NCI-H446 treated with DMSO at 0.1 percent for 48 hours (cell line): Measurements from ENCODE around the gene RALB.
"Not testable (repeated sequence)": the region's sequence is repeated elsewhere in the genome, so short reads cannot be mapped to it uniquely, and the experiment has no call there.

ENCODE experiments used
- DNase-seq: peaks from one replicate; lab custom pipeline; 2025; lab: John Stamatoyannopoulos, UW

Gene RALB

DNA sequence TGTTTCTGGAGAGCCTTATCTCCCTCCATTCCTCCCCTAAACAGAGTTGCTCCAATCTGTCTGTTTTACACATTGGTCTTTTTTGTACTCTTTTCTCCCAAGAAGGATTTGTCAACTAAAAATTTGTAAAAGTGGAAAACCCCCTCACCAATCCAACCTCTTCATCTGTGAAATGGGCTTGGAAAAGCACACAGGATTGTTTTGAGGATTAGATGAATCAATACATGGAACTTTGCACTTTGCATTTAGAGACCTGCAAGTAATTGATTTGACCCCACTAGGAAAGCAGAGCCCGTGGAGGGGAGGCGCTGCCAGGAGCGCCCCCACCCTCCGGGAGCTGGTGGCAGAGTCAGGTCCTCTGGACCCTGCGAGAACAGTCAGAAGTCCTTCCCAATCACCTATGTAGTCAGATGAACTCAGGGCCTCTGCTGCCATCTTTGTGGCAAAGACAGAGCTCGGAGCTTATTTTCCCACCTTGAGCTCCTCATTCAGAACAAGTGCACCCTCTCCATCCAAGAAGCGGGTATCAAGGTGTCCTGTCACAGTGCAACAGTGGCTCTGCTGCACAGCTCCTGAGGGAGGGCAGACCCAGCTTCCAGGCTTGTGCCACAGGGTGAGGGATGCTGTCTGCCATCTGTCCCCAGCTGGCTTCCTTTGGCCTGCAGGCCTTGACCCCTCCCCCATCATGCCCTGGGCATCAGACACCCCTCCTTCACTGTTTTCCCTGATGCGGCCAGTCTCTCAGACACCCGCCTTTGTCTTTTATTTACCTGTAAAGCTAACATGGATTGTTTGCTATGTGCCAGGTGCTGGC lies 27.7 kb upstream of the RALB start:
- no peak for DNase-seq

DNA sequence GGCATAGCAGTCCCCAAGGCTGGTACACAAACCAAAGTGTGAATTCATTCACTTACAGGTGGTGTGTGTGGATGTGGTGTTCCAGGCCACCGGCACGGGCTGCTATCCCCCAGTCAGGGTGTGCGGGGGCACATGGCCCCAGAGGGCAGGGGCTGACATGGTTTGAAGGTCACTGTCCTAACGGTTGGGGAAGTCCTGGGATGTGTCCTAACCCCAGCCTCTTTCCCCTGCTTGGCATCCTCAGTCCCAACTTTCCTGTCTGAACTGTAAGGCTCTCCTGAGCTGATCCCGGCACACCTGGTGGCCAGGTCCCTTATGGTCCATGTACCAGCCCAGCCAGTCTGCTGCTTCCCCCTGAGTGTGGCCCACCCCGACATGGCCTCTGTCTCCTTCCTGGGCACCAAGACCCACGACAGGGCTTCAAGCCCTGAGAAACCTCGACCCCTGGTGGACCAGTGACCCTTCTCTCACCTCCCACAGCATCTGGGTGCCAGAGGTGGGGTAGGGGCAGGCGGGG lies 27.0 kb upstream of the RALB start:
- DNase-seq: no peak

DNA sequence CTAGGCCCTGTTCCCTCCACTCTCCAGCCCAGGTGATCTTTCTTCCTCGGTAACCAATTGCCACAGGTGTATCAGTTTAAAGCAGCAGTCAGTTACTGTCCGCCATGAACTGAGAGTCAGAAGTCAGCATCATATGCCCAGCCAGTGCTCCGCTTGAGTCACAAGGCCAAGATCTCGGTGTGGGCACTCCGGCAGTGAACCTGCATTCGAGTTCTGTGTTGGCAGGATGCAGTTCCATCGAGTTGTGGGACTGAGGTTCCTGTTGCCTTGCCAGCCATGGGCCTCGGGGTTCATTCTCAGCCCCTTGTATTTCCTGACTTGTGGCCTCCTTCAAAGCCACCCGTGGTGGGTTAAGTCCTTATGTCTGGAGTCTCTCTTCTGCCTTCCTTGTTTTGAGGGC lies 26.3 kb upstream of the RALB start:
- no peak for DNase-seq

DNA sequence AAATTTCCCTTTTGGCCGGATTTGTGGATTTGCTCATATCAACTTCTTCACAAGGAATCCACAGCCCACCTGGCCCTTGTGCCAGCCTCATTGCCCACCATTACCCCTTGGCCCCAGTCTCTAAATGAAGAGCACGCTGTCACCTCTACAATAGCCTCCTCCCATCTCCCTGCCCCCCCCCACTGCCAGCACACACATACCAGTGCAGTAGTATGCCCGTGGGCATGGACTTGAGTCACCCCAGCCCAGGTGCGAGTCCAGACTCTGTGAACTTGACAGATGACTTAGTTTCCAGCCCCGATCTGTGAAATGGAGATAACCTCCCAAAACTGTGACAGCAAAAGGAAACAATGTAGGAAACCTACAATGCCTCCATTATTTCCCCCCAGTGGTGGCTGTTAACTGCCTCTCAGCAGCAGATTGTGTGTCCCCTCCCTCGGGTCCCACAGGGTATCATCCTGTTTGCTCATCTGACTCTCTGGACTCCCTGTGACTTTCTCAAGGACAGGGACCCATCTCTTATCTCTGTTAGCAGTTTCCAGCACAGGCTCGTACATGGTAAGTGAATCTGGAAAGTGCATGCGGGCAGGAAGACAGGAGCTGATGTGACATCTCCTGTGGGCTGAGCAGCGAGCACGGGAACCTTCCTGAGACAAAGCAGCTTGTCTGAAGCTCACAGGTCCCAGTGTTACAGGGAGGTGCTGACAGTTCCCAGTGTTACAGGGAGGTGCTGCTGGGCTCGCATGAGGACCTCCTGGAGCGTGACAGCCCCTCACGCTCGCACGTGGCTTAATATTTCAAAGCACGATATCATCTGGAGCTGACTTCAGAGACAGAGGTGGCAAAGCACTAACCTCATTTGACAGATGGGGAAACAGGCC lies 25.3 kb upstream of the RALB start:
- no peak for DNase-seq

DNA sequence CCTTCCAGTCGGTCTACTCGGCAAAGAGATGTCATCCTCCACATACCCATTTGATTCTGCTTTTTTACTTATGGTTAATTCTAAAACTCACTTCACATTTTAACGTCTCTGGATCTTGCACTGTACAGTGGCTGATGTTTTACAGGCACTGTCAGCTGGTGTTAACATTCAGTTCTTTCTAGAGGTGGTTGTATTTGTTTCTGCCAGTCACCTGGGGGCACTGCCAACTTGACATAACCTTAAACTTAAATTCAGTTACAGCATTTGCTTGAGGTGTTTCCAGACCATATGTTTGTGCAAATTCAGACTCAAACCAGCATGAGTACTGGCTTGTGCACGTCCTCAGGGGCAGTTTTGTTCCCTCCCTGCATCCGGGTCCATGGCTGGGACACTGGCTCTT lies 24.1 kb upstream of the RALB start:
- DNase-seq: no peak

DNA sequence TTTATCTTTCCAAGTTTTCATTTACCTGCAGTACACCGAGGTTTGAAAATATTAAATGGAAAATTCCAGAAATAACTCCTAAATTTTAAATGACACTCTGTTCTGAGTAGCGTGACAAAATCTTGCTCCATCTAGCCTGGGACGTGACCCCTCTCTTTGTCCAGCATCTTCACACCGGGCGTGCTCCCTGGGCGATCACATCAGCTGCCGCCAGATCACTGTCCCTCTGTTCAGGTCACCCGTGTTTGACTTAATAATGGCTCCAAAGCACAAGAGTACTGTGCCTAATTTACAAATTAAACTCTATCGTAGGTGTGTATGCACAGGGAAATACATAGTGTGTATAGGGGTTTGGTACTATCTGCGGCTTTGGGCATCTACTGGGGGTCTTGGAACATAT lies 23.3 kb upstream of the RALB start:
- DNase-seq: no peak

DNA sequence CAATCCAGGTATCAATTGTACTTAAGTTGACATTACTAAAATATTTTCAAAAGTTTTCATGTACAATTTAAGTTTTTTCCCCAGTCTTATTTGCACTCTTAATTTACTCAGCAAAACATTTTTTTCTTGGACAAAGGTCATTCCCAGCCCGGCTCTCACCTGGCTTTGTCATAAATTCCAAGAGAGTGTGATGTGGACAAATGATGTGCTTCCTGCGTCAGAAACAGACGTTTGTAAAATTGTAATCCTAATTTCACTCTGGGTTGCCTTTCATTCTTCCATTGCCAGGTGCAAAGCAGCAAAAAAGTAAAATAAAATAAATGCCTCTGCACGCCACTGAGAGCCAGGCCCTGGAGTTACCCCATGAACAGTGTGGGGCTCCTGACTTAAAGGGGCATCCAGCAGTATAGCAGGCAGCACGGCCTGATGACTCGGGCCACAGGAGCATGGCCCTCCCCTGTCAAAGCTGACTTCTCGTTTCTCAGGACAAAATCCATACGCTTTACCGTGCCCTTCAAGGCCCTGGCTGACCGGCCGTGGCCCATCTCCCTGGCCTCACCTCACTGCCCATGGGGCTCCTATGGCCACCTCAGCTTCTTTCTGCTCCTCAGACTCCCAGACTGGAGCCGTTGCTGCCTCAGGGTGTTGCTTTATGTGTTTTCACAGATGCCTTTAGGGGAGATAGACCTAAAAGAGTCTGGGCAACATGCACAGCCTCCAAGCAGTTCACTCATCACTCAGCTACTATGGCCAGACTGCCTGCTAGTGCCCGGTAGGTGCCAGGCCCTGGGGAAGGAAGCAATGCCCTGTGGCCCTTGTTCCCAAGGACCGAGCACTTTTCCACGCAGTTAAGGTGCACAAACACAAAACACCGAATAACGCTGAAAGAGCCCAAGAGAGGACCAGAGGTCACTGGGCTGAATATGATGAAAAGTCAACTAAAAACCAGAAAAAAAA lies 21.9 kb upstream of the RALB start:
- no peak for DNase-seq

DNA sequence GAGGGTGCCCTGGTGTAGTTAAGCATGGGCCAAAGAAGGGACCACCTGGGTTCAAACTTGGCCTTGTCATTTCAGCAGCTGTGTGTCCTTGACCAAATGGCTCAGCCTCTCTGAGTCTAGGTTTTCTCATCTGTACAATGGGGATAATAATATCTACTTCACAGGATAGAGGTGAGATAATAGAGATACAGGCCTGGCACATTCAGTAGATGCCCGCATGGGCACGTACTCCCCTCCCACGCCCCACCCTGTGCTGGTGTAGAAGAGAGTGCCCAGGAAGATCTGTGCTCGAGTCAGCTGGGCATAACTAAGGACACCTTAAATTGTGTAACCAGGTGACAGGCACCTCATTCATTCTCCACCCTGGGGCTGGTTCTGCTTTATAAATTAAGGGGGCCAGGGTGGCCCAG lies 21.1 kb upstream of the RALB start:
- no peak for DNase-seq

DNA sequence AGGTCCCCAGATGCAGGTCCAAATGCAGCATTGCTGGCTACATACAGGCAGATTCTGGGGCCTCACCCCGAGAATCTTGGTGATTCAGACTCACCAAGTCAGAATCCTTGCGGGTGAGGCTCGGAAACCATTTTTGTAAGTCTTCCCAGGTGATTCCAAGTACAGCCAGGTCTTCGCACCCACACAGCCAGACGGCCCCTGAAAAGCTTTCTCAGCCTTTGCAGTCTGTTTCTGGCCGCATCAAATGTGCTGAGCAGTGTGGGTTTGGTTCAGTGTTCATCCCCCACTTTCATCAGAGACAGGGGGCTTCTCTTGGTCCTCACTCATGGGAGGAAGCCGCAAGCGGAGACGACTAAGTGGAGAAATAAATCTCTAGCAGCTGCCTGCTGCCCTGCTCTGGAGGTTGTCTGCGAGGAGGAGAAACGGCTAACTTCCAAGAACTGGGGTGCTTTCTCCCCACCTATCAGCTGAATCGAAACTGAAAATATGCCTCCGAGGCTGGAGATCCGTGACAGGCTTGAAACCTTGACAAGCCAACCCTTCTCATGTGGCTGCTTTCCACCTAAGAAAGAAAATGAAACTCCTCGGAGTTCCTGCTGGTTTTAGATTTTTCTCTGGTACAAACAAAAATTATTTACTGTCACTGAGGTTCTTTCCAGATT lies 20.5 kb upstream of the RALB start:
- DNase-seq: no peak

DNA sequence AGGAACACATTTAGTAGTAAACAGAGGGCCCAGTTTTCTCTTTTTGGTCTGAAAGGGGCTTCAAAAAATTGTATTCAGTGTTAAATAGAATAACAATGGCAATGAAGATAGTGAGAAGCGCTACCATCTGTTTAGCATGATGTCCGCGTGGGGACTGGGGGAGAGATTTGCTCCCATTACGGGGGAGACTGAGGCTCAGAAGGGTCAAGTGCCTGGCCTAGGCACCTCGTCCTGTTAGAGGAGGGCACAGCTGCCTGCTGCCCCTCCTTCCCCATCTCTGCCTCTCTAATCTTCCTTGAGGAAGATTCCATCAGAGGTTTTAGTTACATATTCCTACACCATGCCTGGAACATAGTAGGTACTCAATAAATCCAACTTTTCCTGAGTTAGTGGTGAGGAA lies 19.4 kb upstream of the RALB start:
- no peak for DNase-seq

DNA sequence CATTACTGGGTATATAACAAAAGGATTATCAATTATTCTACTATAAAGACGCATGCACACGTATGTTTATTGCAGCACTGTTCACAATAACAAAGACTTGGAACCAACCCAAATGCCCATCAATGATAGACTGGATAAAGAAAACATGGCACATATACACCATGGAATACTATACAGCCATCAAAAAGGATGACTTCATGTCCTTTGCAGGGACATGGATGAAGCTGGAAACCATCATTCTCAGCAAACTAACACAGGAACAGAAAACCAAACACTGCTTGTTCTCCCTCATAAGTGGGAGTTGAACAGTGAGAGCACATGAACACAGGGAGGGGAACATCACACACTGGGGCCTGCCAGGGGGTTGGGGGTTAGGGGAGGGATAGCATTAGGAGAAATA lies 17.5 kb upstream of the RALB start:
- not testable (repeated sequence) for DNase-seq

DNA sequence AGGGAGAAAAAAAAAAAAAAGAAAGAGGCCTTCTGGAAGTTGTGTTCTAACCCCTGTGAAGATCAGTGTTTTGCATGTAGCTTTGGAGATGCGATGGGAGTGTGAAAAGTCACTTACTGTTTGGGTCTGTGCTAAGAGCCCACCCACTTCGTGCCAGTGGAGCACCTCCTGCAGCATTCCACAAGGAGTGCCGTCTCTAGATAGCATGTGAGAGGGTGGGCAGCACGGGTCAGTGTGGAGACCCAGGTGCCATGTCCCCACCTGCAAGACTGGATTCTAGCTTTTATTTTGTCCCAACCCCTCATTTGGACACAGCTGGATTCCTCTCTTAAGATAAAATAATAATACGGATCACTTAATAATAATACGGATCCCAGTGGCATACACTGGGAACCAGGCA lies 17.0 kb upstream of the RALB start:
- DNase-seq: no peak

DNA sequence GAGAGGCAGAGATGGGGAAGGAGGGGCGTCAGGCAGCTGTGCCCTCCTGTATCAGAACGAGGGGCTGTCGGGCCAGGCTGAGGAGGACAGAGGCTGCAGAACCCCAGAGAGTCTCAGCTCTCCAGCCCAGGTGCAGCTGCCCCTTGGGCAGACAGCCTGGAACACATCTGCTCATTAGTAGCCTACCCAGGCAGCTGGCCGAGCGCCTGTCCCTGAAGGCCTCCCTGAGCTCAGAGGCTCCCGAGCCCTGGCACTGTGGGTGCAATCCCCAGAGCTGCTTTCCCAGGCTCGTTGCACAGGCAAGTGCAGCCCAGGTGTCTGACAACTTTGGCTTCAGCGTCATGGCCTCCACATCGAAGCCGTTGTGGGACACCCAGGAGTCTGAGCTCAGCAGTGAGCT lies 16.3 kb upstream of the RALB start:
- no peak for DNase-seq

DNA sequence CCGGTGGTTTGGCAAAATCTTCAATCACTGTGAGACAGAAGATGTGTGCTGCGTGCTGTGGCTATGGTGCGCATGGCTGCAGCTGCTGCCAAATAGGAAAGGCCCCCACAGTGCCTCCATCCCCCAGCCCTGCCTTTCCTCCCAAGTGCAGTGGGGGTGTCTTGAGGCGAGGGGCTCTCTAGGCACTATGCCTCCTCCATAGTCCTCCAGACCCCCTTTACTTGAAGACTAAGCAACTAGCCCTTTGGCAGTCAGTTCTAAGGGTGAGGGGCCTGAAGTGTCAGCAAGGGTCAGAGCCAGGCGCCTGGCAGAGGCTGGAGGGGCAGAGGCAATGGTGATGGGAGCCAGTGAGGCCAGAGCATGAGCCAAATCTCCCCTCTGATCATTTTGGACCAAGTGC lies 15.9 kb upstream of the RALB start:
- DNase-seq: no peak

DNA sequence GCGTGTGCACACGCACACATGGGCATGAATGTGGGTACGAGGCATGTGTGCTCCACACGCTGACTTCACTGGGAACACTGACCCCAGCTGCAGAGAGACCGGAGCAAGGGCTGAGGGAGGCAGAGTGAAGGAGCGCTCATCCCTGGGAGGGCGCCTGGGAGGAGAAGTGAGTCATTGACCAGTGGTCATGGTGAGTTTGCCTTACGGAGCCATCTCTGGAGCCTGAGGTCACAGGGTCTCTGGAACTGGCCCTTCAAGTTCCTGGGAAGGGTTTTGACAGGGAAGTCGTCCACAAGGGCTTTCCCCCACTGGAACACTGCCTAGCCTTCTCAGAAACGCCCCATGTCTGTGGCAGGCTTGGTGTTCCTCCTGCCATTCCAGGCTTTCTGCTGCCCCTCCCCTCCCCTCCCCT lies 15.2 kb upstream of the RALB start:
- DNase-seq: no peak

DNA sequence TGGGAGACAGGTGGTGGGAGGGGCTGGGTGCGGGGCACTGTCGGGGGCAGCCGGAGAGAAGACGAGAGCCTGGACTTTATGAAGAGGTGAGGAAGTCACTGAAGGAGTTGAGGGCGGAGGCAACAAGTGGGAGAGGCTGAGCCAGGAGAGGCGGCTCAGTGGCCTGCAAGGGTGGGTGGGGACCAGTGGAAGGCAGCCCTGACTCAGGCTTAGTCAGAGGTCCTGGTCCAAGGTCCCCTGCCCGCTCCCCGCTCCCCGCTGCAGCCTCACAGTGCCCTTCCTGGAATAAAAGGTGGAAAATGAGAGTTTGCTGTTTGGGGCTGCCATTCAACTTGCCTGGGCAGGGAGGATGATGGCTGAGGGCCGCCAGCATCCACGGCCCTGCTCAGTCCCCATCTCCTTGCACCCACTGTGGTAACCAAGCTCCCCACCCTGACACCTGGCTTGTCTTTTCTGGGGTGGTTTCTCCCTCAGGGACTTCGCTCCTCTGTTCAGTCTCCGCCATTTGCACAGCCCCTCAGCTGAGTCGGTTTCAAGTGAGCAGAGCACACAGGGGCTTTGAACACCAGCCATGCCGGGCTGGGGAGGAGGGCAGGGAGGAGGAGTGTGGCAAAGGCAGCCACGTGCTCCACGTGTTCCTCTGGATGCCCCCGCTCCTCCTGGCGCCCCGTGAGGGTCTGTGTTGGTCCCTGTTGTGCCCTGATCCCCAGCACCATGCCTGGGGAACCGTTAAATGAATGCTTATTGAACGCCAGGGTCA lies 13.7 kb upstream of the RALB start:
- no peak for DNase-seq

DNA sequence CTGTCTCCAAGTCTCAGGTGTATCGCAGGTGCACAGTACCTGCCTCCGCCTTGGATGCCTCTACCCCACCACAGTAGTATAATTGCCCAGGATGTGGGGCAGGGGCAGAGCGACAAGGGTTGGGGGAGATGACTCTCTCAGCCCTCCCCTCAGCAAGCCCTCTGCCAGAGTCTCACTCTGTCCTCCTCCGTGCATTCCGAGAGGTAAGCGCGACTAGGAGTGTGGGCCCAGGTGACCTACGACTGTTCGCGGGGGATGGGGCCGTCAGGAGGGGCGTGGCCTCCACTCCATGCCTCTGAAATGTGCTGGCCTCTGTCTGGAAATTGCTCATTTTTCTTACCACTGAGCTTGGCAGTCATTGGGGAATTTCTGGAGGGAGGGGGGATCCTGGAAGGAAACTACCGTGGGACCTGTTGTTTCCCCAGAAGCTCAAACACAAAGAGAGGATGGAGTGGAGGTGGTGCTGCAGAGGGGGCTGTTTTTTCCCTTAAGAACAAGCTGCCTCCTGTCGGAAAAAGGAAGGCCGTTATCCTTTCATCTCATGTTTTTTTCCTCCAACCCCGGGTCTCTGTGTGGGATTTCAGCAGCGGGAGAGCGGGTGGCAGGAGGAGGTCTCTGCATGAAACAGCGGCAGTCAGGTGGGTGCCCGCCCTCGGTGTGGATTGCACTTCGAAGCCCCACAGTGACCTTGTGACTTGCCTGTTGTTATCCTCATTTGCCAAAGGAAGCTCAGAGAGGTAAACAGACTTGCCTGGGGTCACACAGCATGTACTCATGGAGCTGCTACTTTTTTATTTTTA lies 13.0 kb upstream of the RALB start:
- no peak for DNase-seq

DNA sequence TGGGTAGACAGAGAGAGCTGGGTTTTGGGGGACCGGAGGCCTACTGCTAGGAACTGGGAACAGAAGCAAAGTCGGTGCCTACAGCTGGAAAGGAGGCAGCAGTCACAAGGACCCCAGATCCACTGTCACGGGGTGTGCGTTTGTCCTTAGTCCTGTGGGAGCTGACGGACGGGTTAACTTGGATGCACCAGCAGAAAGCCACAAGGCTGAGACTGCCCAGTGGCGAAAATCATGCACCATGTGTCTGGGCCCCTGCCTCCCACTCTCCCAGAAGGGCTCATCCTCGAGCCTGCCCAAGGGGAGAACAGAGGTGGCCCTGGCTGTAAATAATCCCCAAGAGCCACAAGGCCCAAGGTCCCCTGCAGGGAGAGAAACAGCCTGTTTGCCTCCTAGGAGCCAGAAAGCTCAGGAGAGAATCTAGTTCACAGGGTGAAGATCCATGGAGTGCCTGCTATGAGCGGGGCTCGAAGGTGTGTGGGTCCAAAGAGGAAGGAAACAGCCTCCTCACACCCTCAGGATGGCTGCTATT lies 11.7 kb upstream of the RALB start:
- DNase-seq: no peak

DNA sequence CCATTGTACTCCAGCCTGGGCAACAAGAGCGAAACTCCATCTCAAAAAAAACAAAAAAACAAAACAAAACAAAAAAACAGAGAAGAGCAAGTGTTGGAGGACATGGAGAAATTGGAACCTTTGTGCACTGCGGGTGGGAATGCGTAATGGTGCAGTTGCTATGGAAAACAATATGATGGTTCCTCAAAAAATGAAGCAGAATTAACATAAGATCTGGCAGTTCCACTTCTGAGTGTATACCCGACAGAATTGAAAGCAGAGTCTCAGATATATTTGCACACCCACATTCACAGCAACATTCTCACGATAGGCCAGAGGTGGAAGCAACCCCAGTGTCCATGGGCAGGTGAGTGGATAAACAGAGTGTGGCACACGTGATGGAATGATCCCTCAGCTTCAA lies 11.0 kb upstream of the RALB start:
- DNase-seq: no peak

DNA sequence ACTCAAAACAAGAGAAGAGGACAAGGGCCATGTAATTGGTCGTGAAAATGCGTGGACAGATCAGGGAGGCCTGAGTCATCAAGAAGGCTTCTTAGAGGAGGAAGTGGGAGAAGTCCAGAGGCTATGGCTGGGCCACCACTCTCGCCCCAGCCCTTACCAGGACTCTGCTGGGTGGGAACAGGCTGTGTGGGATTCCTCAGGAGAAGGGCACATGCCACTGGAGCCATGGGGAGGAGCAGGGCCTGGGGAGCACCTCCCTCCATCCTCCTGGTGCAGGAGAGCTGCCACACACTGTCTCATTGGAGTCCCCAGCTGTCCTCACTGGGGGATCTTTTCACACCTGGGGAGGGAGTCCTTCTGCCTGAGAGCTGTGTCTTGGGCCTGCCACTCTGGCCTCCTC lies 9.4 kb upstream of the RALB start:
- DNase-seq: no peak
